Osteocyte (in vitro differentiated cells): Measurements from ENCODE around the gene CFAP46. TPM values are rescaled to one million over a fixed set of nuclear protein-coding genes. Genes with fewer than 3 reads are reported as not detected.

Experiments
- DNase-seq: peaks from one replicate; pipeline ENCODE4 v3.0.0; 2021; ENCODE audit warnings: mixed read lengths; ENCODE audit not compliant: unreplicated experiment; ENCODE audit errors: extremely low spot score
- H3K27ac Mint-ChIP-seq: one replicate; pipeline ENCODE4 v1.8.0; 2021; ENCODE audit warnings: mild to moderate bottlenecking, mixed read lengths; ENCODE audit not compliant: unreplicated experiment
- H3K27me3 Mint-ChIP-seq: one replicate; pipeline ENCODE4 v1.8.0; 2021; ENCODE audit warnings: mixed read lengths; ENCODE audit not compliant: unreplicated experiment
- H3K36me3 Mint-ChIP-seq: one replicate; pipeline ENCODE4 v1.8.0; 2021; ENCODE audit warnings: mixed read lengths; ENCODE audit not compliant: unreplicated experiment
- H3K4me1 Mint-ChIP-seq: one replicate; pipeline ENCODE4 v1.8.0; 2021; ENCODE audit warnings: mixed read lengths; ENCODE audit not compliant: unreplicated experiment
- H3K4me3 Mint-ChIP-seq: one replicate; pipeline ENCODE4 v1.8.0; 2021; ENCODE audit warnings: mild to moderate bottlenecking, moderate library complexity, mixed read lengths; ENCODE audit not compliant: unreplicated experiment
- H3K9me3 Mint-ChIP-seq: one replicate; pipeline ENCODE4 v1.8.0; 2021; ENCODE audit warnings: mixed read lengths; ENCODE audit not compliant: unreplicated experiment
- CTCF ChIP-seq: fragments of 200-600 bp; sonication (generic); IDR thresholded peaks from 2 replicates; pipeline ENCODE4 v1.5.0; 2021; ENCODE audit warnings: antibody characterized with exemption, mild to moderate bottlenecking, moderate library complexity
- total RNA-seq: library from RNA; stranded (reverse); gene quantifications from 2 replicates; pipeline ENCODE4 v1.2.1, GENCODE V29; 2021

CFAP46 gene
- total RNA-seq, 1 donor from 2014 or later, result 0.56 TPM

GRCh38 chr10:132938472-132939339 is 3.7 kb downstream of the CFAP46 start:
- peak; percentile 33 for TF ChIP-seq CTCF
- H3K4me1 Mint-ChIP-seq, result peaks cover 2% of the 10 kb centered on the region
- no peak overlapping the region for H3K4me3 Mint-ChIP-seq
- H3K36me3 Mint-ChIP-seq, result no peaks in the 10 kb centered on the region
- no peak for DNase-seq
- H3K9me3 Mint-ChIP-seq, result no peaks in the 10 kb centered on the region
- H3K27ac Mint-ChIP-seq, result no peak overlapping the region
- H3K27me3 Mint-ChIP-seq, result peaks cover 2% of the 10 kb centered on the region

GRCh38 chr10:132937861-132938260 is 4.5 kb downstream of the CFAP46 start:
- Mint-ChIP-seq H3K4me3 (no peak overlapping the region), H3K9me3 (no peaks in the 10 kb centered on the region), H3K36me3 (no peaks in the 10 kb centered on the region), H3K27me3 (peaks cover 2% of the 10 kb centered on the region), H3K4me1 (peaks cover 2% of the 10 kb centered on the region), H3K27ac (no peak overlapping the region)
- no peak for TF ChIP-seq CTCF
- no peak for DNase-seq

GRCh38 chr10:132934953-132935352 is 7.4 kb downstream of the CFAP46 start:
- no peak for DNase-seq

GRCh38 chr10:132933308-132934042 is 8.9 kb downstream of the CFAP46 start:
- no peak overlapping the region for H3K27ac Mint-ChIP-seq
- H3K4me3 Mint-ChIP-seq, result no peak overlapping the region
- no peak for TF ChIP-seq CTCF
- H3K36me3 Mint-ChIP-seq, result no peaks in the 10 kb centered on the region
- no peaks in the 10 kb centered on the region for H3K9me3 Mint-ChIP-seq
- DNase-seq, result no peak
- H3K4me1 Mint-ChIP-seq, result no peaks in the 10 kb centered on the region
- no peaks in the 10 kb centered on the region for H3K27me3 Mint-ChIP-seq

More at GRCh38 chr10:132934953-132935352, 7.4 kb downstream of the CFAP46 start:
- no peaks in the 10 kb centered on the region for H3K9me3 Mint-ChIP-seq
- no peak for TF ChIP-seq CTCF
- H3K27me3 Mint-ChIP-seq, result no peaks in the 10 kb centered on the region
- no peak overlapping the region for H3K27ac Mint-ChIP-seq
- H3K4me1 Mint-ChIP-seq, result no peaks in the 10 kb centered on the region
- no peaks in the 10 kb centered on the region for H3K36me3 Mint-ChIP-seq
- no peak overlapping the region for H3K4me3 Mint-ChIP-seq
